ENCODE data around the gene MICU1. TPM values are rescaled to one million over a fixed set of nuclear protein-coding genes. Genes with fewer than 3 reads are reported as not detected.
"Not testable (repeated sequence)": the region's sequence is repeated elsewhere in the genome, so short reads cannot be mapped to it uniquely, and the experiment has no call there.

The MICU1 gene
- total RNA-seq, 1 donor from 2014 or later = 37.4 TPM

- H3K36me3 ChIP-seq = no peaks in the 10 kb centered on the region
- H3K9me3 ChIP-seq (replicated peaks) = no peaks in the 10 kb centered on the region
- DNase-seq = no peak
- H3K4me3 ChIP-seq = no peak overlapping the region
- TF ChIP-seq, protein P1, sequence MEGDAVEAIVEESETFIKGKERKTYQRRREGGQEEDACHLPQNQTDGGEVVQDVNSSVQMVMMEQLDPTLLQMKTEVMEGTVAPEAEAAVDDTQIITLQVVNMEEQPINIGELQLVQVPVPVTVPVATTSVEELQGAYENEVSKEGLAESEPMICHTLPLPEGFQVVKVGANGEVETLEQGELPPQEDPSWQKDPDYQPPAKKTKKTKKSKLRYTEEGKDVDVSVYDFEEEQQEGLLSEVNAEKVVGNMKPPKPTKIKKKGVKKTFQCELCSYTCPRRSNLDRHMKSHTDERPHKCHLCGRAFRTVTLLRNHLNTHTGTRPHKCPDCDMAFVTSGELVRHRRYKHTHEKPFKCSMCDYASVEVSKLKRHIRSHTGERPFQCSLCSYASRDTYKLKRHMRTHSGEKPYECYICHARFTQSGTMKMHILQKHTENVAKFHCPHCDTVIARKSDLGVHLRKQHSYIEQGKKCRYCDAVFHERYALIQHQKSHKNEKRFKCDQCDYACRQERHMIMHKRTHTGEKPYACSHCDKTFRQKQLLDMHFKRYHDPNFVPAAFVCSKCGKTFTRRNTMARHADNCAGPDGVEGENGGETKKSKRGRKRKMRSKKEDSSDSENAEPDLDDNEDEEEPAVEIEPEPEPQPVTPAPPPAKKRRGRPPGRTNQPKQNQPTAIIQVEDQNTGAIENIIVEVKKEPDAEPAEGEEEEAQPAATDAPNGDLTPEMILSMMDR (IDR thresholded peaks at IDR 0.05; ENCODE audit: borderline replicate concordance) = no peak
- no peaks in the 10 kb centered on the region for H3K4me1 ChIP-seq
- no peak overlapping the region for H3K27ac ChIP-seq (replicated peaks)
- intact Hi-C loops (cut with micrococcal nuclease) = no loop called here
- no peaks in the 10 kb centered on the region for H3K27me3 ChIP-seq (ENCODE audit: low read depth)
These were observed 27.7 kb upstream of the MICU1 start for GRCh38 chr10:72653383-72654096.

- H3K27me3 ChIP-seq (ENCODE audit: low read depth) = no peaks in the 10 kb centered on the region
- H3K27ac ChIP-seq (replicated peaks) = no peak overlapping the region
- no peaks in the 10 kb centered on the region for H3K36me3 ChIP-seq
- no peak overlapping the region for H3K4me3 ChIP-seq
- intact Hi-C loops (cut with micrococcal nuclease) = no loop called here
- TF ChIP-seq, protein P1 (IDR thresholded peaks at IDR 0.05; ENCODE audit: borderline replicate concordance) = no peak
- DNase-seq = no peak
- H3K9me3 ChIP-seq (replicated peaks) = no peaks in the 10 kb centered on the region
- no peaks in the 10 kb centered on the region for H3K4me1 ChIP-seq
These were observed 23.4 kb upstream of the MICU1 start for GRCh38 chr10:72649291-72649690.

- no peak for DNase-seq
- Histone ChIP-seq H3K9me3 (replicated peaks) (no peaks in the 10 kb centered on the region), H3K4me1 (no peaks in the 10 kb centered on the region), H3K27me3 (ENCODE audit: low read depth) (no peaks in the 10 kb centered on the region), H3K4me3 (no peak overlapping the region), H3K27ac (replicated peaks) (no peak overlapping the region), H3K36me3 (no peaks in the 10 kb centered on the region)
- intact Hi-C loops (cut with micrococcal nuclease) = no loop called here
- TF ChIP-seq, protein P1 (IDR thresholded peaks at IDR 0.05; ENCODE audit: borderline replicate concordance) = no peak
These were observed 22.4 kb upstream of the MICU1 start for GRCh38 chr10:72648301-72648700.

GRCh38 chr10:72646971-72647370 lies 21.1 kb upstream of the MICU1 start:
- H3K27ac ChIP-seq (replicated peaks) = not testable (repeated sequence)

DNA sequence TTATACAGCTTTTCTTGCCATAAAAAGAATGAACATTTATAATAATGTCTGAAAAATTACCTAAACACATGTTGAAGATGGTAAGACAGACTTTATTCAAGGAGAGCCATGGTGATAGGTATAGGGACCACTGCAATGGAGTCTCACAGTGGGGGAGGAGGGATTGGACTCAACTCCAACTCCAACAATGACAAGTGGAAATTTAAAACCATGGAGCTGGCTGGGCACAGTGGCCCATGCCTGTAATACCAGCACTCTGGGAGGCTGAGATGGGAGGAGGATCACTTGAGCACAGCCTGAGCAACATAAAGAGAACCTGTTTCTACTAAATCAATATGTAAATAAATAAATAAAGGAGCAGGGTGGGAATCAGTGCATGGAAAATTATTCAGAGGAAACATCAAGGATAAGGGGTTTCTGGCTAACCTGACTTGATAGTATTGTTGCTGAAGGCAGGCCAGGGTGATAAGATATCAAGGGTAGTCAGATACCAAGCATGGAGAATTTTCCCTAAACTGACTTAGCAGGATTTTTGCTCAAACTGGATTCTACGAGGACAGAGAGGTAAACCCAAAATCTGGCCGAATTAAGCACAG lies 19.5 kb upstream of the MICU1 start:
- intact Hi-C loops (cut with micrococcal nuclease) = no loop called here
- Histone ChIP-seq H3K4me3 (no peak overlapping the region), H3K4me1 (no peaks in the 10 kb centered on the region), H3K27me3 (ENCODE audit: low read depth) (no peaks in the 10 kb centered on the region), H3K27ac (replicated peaks) (no peak overlapping the region), H3K36me3 (no peaks in the 10 kb centered on the region), H3K9me3 (replicated peaks) (no peaks in the 10 kb centered on the region)
- TF ChIP-seq, protein P1 (IDR thresholded peaks at IDR 0.05; ENCODE audit: borderline replicate concordance) = no peak
- no peak for DNase-seq

More at GRCh38 chr10:72646971-72647370, 21.1 kb upstream of the MICU1 start:
- H3K4me1 ChIP-seq; DNase-seq; H3K27me3 ChIP-seq (ENCODE audit: low read depth); H3K36me3 ChIP-seq; H3K4me3 ChIP-seq; intact Hi-C loops (cut with micrococcal nuclease); H3K9me3 ChIP-seq (replicated peaks): not testable (repeated sequence)

DNA sequence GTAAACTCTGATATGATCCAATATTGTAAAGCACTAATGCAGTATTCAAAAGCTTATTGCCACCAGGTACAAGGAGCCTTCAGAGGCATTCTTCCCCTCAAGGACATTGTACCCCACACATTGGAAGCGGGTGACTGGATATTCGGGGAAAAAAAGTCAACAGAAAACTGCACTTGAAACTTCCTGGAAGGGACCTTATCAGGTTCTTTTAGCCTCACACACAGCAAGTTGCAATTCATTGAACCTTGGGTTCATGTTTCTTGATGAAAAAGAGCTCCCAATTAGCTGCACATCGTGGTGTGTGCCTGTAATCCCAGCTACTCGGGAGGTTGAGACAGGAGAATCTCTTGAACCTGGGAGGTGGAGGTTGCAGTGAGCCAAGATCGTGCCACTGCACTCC lies 16.4 kb upstream of the MICU1 start:
- intact Hi-C loops (cut with micrococcal nuclease) = no loop called here
- no peaks in the 10 kb centered on the region for H3K27me3 ChIP-seq (ENCODE audit: low read depth)
- no peaks in the 10 kb centered on the region for H3K9me3 ChIP-seq (replicated peaks)
- TF ChIP-seq, protein P1 (IDR thresholded peaks at IDR 0.05; ENCODE audit: borderline replicate concordance) = no peak
- no peak for DNase-seq
- H3K36me3 ChIP-seq = no peaks in the 10 kb centered on the region
- H3K27ac ChIP-seq (replicated peaks) = no peak overlapping the region
- peaks cover 5% of the 10 kb centered on the region for H3K4me1 ChIP-seq
- no peak overlapping the region for H3K4me3 ChIP-seq
